GM21717 (cell line): ENCODE data around the gene PRKN.

Source experiments
- ATAC-seq: cut with Tn5 transposase; IDR thresholded peaks from one replicate; pipeline ENCODE4 v1.9.1; 2021; ENCODE audit warnings: mild to moderate bottlenecking, moderate library complexity; ENCODE audit not compliant: unreplicated experiment

PRKN gene

DNA sequence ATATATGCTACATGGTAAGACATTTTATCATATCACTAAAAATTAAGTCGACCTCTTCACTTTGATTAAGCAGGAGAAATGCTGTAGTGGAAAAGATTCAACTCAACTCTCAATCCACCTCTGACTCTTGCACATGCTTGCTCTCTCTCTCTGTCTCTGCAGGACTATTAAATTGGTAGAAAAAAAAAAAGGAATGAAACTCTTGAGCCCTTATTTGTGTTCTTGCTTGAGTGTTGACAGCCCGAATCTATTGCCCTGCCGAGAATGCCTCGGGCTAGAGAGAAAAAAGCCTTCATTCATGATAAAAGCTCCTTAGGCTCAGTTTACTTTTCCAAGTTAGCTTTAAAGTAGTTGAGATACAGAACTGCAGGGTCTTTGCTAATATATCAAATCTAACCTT is 722.2 kb downstream of the PRKN start:
- ATAC-seq = no peak

DNA sequence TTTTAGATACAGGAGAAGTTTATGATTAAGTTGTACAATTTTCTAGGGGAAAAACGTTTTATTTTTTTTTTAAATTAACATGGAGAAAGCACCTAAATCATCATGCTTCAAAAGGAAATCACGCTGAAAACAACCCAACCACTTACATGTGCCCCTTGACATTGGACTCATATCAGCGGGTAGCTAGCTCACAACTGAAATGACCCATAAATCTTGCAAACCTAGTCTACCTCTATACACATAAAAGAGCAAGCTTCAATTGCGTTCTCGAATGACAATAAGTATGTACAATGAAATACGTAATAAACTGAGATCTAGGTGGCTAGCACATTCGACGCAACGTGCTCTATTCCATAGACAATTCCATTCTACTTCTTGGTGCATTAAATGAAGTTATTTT is 730.8 kb downstream of the PRKN start:
- no peak for ATAC-seq

DNA sequence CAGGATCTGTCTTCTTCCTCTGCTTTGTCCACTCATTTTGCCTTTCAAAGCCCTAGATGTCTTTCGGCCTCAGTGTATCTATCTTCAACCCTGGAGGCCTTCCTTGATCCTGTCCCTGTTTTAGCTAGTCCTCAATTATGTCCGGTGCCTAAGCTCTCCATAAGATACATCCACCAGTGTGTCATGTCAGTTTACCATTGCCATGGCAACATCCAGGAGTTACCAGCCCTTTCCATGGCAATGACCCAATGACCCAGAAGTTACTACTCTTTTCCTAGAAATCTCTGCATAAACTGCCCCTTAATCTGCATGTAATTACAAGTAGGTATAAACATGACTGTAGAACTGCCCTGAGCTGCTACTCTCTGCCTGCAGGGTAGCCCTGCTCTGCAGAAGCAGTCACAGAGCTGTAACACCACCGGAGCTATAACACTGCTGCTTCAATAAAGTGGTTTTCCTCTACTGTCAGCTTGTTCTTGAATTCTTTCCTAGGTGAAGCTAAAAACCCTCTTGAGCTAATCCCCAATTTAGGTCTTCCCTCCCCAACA is 741.6 kb downstream of the PRKN start:
- no peak for ATAC-seq

DNA sequence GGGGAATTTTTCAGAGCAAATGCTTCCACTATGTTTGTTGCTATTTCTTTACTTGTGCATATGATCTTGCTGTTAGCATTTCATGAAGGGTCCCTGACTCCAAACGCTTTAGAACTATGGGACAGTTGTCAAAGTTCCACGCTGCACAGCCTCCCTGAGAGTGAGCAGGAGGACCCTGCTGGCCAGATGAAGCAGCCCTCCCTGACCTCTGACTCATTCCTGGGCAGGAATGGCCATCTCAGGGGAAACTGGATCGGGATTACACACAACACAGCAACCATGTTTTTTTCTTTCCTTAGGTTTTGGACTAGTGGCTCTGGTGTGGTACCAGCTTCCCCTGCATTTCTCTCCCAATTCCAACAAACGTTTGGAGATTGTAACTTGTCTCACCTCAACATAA is 742.9 kb downstream of the PRKN start:
- no peak for ATAC-seq

DNA sequence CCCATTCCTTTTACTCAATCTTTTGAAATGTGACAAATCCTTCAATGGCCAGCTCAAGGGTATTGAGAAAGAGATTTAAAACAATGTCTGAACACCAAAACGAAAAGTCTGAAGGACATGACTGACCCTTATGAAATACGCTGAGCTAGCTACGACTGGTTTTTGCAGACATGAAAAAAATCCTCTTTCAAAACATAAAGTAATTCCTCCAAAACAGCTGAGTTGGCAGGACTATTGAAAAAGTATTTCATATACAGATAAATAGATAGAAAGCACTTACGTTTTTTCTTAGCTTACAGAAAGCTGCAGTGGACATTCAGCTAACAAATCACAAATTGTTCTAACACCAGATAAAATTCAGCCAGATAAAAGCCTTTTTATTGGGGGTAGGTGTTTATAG is 751.0 kb downstream of the PRKN start:
- ATAC-seq = no peak

DNA sequence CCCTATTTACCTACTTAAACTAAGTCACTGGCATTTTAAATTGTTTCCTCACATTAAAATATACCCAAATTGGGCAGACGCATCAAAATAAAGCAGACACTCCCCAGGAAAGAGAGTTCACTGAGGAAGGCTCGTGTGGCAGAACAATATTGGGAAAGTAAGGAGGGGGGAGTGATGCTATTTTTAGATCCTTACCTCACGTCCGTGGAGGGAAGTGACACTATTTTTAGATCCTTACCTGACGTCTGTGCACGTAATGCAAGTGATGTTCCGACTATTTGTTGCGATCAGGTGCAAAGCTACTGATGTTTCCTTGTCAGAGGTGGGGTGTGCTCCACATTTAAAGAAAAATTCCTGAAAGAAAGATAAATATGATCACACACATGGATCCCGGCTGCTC is 754.5 kb downstream of the PRKN start:
- no peak for ATAC-seq

DNA sequence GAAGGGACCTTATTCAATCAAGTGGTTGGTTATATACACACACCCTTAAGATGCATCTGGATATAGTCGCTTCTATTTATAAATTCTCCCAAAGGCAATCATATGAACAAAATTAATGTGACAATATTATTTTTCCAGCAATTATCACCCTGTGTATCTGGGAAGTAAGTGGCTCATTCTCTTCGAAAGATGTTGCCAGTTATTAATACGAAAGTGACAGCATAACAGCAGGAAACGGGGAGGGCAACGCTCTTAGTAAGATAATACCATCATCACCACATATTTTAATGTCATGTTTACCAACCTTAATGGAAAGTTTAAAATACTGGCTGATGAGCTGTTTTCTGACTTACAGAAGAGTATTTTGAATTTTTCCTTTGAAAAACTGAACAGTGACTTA is 756.5 kb downstream of the PRKN start:
- no peak for ATAC-seq

DNA sequence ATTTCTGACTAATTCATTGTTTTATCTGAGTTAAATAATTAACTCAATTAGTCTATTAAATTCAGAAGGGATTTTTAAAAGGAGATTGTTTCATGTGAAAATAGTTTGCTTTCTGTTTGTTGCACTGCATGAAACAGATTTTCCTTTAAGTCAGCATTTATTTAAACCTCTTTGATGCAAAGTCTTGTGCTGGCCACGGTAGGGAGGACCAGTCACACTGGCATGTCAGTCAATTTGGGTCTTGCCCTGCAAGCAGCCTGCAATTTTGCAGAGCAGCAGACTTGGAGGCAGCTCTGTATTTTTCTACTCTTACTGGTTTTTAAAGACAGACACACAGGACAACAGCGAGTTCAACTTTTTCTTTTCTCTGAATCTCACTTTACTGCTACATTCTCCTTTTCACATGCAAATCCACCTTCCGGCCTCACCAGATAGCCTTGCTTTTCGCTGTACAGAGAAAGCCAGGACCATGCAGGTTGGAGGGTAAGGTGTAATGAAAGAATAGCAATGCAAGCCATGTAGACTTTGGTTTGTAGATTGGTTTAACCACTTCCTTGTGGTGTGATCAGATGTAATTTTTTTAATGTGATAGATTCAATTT is 763.8 kb downstream of the PRKN start:
- no peak for ATAC-seq

DNA sequence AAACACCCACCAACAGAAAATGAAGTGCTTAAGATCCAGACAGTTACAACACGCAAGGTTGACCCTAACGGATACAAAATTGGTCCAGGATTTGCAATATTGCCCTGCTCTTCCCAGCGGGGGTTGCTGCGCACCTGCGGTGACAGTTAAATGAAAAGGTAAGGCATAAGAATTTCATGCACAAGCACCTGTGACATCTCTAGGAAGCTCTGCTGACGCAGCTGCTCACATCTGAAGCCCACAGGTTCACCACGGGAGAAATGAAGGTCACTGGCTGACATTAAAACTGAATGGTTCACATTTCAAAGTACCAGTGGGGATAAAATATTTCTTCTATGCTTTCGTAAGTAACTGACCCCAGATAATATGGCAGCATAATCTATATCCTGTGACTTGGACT is 764.4 kb downstream of the PRKN start:
- ATAC-seq = no peak

DNA sequence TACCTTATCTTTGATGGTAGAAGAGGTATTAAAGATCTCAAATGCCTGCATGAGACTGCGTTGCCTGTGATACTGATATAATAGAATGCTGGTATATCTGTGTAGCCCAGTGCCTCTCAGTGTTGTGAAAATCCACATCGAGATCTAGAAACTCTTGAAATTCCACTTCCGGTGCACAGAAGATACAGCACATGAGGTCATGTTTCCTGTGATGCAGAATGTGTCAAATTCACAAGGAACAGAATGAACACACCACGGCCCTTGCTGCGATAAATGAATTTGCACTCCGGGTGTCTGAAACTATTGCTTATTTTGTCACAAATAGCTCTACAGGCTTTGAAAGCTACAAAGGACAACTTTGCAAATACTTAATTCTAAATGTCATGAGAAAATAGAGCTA is 765.8 kb downstream of the PRKN start:
- no peak for ATAC-seq

DNA sequence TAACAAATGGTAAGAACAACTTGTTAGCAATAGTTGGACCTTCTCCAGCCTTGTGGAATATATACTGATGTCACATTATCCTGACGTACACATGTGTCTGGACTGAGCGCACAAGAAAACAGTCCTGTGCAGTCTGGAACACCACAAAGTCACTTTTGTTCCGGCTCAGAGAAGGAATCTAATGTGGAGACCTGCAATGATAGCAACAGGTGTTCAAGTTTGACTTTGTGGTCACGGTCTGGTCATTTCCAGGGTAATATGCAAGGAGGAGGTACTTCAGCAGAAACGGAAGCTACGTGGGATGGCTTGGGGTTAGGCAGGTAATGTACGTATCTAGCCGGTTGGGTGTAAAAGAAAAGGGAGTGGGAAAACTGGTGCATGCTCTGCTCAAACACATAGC is 766.5 kb downstream of the PRKN start:
- no peak for ATAC-seq

DNA sequence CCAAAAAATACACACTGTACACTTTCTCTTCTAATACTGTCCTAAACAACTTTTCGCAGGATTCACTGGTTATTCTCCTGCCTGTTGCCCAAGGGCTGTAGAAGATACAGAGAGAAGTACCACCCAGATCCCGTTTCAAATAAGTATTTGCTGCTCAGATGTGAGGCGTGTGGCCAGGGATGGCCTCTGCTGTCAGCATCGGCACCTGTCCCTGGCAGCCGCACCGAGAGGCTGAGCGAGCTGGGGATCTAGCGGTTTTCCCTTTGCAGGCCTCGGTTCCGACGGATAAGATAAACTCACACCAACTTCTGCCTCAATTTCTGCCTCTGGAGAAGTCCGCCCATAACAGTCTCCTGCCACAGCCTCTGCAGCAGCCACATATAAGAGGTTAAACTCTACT is 768.5 kb downstream of the PRKN start:
- no peak for ATAC-seq

DNA sequence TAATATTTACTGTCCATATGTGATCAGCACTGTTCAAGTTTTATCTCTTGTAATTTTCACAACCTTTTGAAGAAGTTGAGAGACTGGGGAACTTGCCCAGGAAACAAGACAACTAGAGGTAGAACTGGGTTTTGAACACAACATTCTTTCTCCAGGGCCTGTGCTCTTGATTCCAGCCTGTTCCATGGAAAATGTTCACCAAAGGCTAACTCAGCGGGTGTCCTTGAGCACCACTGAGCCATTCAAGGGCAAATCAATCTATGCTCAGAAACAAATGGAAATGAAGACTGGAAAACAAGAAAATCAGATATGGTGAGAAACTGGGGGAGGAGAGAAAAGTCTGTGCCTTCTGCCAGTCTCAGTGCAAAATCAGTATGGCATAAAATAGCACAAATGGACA is 771.5 kb downstream of the PRKN start:
- ATAC-seq = no peak

DNA sequence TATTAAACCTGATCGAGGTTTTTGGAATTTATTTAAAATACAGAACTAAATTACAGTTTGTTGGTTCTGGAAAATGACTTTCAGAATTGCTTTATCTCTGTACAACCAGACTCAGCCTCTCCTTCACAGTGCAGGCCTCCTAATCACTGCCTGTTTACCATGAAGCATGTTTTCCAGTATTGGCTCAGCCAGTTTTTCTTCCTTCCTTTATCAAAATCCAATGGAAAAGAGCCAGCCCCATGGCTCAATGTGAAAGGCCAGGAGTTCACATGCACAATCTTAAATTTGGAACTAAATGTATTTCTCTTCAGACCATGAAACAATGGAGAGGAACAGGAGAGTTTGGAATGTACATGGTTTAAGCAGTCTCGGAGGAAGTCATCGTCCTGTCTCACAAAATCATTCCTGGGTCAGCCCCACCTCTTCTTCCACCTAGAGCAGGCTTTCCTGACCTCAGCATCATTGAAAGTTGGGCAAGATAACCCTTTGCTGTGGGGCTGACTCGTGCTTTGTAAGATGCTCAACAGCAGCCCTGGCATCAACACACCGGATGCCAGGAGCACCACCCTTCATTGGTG is 772.8 kb downstream of the PRKN start:
- ATAC-seq = no peak

DNA sequence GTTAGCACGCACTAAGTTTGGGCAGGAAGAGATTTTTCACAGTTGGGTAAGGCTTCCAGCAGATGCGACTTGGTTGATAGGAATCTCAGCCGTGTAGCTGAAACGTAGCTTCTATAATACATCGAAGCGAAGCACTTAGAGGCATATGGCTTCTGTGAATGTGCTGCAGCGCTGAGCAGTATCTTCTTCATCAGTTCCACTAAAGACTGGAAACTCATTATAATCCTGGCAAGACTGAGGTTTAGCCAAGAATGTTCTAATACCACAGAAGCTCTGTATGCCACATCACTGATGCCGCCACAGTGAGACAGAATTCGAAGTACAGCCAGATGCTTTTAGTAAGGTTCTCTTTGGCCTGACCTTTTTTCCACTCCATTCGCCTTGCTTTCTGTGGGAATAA is 773.5 kb downstream of the PRKN start:
- ATAC-seq = no peak

DNA sequence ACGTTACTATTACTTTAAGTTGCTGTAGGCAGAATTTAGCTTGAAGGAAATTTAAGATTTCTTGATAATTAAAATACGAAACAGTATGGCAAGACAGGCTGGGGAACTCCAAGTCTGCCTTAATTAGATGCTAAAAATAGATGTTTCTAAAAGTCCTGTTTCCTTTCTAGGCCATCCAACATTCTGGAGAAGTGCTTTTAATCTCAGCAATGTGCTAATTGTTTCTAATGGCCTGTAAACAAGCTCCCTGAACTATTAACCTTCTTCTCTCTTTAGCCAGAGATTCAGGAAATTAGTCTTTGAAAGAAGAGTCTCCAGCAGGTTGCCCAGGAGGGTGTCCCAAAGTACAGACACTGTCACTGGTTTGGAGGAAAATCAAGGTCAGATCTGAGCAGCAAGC is 776.4 kb downstream of the PRKN start:
- ATAC-seq = no peak

DNA sequence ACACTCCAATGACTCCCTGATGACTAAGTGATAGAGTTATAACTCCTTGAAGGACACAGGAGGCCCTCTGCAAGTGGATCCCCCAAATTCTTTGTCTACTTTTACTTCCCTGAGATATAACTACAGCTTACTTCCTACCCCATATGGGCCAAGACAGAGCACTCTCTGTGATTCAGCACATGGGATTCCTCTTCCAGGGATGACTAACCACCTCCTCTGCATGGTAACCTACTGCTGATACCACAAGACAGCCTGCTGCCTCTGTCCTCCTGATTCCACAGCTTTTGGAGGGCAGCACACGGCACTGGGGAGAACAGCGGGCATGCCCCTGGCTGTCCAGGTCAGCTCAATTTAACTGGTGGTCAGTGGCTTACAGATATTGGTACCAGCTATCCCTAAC is 778.0 kb downstream of the PRKN start:
- no peak for ATAC-seq

DNA sequence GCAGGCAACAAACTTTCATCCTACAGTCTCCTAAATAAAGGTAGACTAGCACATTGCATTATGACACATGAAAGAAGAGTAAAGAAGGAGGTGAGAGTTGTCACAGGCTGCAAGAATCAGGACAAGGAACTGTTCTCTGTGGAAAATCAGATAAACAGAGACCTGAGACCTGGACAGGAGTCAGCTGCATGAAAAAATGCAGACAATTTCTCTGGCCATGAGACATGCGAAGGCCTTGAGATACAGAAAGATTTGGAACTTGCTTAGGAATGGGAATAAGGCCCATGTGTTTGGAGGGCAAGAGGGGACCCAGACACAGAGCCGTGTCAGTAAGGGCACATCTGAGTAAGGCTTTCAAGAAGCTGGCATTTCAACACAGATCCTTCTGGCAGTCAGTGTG is 779.1 kb downstream of the PRKN start:
- ATAC-seq = no peak

DNA sequence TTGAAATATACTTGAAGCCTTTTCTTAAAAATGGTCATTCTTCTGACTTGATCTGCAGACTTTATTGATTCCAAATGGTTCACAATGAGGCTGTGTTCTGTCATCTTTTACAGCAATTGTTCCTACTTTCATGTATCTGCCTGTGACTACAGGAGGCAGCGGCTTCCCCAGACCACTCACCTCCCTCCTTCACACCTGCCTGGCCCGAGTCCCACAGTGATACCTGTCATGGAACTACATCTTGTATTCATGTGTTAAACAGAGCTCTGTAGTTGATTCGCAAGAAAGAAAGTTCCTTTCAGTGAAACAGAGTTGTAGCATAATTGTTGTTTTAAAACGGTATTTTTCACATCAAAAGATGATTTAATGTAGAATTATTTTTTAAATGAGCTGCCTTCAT is 780.2 kb downstream of the PRKN start:
- ATAC-seq = no peak

DNA sequence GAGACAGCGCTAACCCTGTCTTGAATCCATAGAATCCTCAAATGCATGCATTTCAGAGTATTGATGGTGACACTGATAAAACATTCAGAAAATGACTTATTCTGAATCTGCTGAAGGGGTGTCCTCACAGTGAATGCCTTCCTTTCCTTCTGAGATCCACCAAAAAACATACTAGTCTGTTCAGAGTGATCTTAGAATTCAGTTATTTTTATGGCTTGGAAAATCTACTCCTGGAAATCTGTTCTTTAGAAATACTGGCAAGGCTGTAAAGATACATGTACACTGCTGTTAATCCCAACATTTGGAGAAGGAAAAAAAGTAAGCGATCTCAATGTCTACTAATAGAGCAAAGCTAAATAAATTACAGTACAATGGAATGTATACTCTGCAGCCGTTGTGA is 781.1 kb downstream of the PRKN start:
- no peak for ATAC-seq

DNA sequence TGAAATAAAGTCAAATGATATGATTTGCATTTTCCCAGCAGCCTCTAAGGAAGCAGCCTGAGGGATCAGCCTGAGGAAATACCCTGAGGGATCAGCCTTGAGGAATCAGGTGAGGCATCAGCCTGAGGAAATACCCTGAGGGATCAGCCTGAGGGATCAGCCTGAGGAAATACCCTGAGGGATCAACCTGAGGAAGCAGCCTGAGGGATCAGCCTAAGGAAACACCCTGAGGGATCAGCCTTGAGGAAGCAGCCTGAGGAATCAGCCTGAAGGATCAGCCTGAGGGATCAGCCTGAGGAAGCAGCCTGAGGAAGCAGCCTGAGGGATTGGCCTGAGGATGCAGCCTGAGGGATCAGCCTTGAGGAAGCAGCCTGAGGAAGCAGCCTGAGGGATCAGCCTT is 784.0 kb downstream of the PRKN start:
- ATAC-seq = no peak

DNA sequence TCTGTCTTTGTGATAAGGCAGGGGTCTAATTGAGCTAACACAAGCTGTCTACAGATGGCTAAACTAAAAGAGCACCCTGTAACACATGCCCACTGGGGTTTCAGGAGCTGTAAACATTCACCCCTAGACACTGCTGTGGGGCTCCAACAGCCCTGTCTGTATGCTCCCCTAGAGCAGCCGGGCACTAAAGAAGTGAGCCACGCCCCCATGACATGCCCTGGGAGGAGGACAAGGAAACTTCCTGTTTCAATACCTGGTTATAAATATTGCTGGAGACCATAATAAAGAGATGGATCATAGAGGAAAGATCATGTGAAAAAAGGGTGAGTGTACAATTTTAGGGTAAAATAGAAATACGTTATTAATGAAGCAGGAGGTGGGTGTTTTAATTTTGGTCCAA is 786.0 kb downstream of the PRKN start:
- ATAC-seq = no peak

DNA sequence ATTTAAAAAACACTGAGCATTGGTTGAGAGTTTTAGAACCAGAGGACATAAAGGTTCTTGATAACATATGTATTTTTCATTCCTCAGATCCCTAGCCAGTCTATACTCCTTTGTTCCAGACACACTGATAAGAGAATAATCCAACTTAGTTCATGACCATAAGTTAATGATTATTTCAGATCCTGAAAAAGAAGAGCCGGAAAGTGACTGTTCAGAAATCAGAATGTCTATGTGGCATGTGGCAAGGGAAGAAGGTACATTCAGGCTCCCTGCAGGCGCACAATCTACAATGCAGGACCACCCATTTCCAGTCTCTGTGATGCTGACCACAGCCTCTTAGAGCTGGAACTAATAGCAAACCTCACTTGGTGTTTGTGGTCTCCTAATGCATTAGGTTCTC is 787.0 kb downstream of the PRKN start:
- ATAC-seq = no peak
